Subcutaneous adipose tissue (tissue), 4 donors: ENCODE measurements around the gene IL13RA1. TPM values are rescaled to one million over a fixed set of nuclear protein-coding genes. Genes with fewer than 3 reads are reported as not detected.

Source experiments
- total RNA-seq, 4 donors: library from RNA; depleted of rRNA; stranded (reverse); fragments of >200 nt; gene quantifications; one replicate each; pipeline ENCODE4 v1.1.0, GENCODE V29; 2016
- TF ChIP-seq, protein P1 (sequence below): fragments of 450-650 bp; IDR thresholded peaks from one replicate; pipeline ENCODE4 v1.5.1; 2016; ENCODE audit warnings: low read depth, mild to moderate bottlenecking, control low read depth, antibody characterized with exemption, moderate library complexity

IL13RA1 gene
- total RNA-seq, result 100 to 1,000 TPM in 1 of 4 donors, 10 to 100 TPM in 3; 61.0 to 177 (median 82.9) TPM

DNA sequence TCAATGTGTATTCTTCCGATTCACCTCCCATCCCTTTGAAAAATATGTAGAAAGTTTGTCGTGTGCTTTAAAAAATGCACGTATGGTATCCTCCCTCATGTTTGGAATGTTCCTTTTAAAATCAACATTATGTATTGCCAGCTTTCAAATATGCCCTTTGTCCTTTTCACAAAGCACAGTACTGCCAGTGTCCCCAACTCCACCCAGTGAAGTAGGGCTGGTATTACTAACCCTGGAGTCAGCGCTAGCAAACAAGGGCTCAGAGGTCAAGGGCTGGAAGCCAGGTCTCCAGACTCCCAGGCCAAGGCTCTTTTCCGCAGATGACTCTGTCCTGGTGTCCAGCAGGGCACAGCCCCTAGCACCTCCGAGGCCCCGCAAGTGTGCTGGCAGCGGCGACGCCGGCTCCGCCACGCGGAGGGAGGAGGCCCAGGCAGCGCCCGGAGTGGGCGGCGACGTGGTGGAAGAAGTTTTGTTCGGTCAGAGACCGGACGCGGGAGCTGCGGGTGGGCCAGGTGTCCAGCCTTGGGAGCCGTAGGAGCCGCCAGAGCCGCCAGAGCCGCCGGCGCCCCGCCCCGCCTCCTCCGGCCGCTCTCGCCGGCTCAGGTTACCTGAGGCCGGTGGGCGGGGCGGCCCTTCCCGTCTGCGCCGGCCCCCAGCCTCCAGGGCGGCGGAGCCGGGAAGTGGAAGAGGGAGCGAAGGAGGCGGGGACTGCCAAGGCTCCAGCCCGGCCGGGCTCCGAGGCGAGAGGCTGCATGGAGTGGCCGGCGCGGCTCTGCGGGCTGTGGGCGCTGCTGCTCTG, at the start of gene IL13RA1:
Gene IL13RA1 (plus strand): TSS at position 720 of the 799 bp plus-strand sequence. CDS start 33 bp downstream, at position 753.
- TF ChIP-seq, protein P1, sequence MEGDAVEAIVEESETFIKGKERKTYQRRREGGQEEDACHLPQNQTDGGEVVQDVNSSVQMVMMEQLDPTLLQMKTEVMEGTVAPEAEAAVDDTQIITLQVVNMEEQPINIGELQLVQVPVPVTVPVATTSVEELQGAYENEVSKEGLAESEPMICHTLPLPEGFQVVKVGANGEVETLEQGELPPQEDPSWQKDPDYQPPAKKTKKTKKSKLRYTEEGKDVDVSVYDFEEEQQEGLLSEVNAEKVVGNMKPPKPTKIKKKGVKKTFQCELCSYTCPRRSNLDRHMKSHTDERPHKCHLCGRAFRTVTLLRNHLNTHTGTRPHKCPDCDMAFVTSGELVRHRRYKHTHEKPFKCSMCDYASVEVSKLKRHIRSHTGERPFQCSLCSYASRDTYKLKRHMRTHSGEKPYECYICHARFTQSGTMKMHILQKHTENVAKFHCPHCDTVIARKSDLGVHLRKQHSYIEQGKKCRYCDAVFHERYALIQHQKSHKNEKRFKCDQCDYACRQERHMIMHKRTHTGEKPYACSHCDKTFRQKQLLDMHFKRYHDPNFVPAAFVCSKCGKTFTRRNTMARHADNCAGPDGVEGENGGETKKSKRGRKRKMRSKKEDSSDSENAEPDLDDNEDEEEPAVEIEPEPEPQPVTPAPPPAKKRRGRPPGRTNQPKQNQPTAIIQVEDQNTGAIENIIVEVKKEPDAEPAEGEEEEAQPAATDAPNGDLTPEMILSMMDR, result no peak

DNA sequence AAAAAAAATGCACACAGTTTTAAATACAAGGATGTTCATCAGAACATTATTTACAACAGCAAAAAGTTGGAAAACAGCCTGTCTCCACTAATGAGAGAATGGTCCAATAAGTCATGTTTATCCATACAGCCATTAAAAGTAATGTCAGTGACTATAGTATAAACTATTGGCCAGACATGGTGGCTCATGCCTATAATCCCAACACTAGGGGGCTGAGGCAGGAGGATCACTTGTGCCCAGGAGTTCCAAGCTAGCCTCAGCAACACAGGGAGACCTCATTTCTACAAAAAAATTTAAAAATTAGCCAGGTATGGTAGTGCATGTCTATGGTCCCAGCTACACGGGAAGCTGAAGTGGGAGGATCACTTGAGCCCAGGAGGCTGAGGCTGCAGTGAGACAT, 48.1 kb upstream of the IL13RA1 start:
- TF ChIP-seq, protein P1, result no peak

DNA sequence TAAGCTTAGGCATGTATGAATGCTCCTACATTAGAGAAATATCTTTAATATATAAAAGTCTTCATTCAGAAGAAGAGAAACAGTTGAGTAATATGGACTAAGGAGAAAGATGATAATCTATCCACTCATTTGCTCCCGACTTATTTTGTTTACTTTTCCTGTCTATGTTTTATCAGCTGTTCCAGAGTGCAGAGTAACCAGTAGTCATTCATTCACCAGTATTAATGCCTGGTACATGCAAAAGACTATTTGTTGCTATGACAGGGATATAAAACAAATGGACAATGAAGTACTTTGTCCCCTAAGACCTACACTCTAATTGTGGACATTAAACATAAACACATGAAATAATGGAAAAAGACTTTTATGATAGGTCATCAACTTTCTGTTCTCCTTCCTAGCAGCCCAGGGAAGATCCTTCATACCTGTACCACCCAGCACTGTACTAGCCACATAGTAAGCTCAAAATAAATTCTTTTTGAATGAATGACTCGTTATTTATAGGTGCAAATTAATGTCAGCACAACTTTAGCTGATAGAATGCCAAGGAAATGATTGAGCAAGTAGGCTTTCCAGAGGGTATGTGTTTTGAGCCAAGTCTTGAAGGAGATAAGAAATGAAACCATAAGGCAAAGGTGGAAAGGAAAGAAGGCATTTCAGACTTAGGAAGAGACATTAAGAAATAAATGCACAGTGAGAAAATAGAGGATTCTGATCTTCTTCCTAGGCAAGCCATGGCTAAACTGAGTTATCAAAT, 45.0 kb upstream of the IL13RA1 start:
- TF ChIP-seq, protein P1, result no peak

DNA sequence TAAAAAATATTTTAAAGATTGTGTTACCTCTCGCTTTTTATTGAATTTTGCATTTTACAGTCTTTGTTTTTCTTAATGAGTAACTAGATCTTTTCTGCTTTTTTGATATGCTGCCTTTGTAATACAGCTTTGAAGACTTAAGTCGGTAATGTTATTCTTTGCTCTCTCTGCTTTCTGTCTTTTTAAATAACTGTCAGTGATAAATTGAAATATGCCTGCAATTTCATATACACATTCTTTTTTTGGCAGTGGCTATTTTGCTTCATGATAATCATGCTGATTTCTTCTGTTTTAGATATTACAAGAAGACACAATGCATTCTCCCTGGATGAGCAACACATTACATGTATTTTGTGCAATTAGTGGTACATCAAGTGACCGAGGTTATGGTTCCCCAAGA, 42.0 kb upstream of the IL13RA1 start:
- TF ChIP-seq, protein P1, result no peak

DNA sequence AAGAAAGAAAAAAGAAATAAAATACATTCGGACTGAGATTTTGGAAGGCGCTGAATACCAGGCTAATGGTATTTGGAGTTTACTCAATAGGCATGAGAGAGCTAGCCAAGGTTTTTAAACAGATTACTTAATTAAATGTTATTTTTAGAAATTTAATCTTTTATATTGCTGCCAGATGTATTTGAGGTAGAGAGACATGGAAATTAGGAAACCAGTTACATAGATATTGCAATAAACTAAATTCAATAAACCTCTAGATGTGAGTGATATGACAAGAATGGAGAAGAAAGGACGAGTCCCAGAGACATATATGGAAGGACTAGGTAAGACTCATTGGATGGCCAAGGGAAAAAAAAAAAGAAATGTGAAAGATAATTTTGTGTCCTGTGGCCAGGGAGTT, 38.5 kb upstream of the IL13RA1 start:
- TF ChIP-seq, protein P1, result no peak

DNA sequence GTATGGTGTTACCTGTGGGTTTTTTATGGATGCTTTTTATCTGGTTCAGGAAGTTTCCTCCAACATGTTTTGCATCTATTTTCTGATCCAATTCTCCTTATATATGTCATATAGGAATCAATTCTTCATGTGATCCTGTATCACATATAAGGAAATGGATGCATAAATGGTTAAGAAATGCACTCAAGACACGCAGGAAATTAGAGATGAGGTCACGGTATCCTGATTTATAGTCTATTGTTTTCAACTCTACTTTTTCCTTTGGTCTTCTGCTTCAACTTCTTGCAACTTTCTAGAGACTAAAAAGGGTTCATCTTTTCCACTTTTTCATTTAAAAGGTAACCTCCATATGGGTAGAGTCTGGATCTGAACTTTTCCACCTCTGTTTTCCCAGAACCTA, 33.6 kb upstream of the IL13RA1 start:
- TF ChIP-seq, protein P1, result no peak

DNA sequence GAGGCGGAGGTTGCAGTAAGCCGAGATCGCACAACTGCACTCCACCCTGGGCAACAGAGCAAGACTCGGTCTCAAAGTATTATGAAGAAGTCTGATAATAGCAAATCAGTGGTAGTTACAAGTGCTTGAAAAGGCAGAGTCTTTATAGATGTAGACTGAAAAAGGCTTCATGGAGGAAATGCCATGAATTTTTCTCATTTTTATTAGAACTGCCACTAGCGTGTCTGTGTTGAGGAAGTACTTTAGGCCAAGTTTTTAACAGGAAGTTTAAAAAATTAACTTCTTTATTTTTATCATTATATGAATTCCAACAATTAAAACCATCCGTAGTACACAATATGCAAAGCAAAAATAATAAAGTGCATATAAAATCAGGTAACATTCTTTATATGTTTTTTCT, 32.8 kb upstream of the IL13RA1 start:
- TF ChIP-seq, protein P1, result no peak
